Measurements from ENCODE around the gene ALDOC.

GRCh38 chr17:28598799-28599310 is 22.2 kb upstream of the ALDOC start, which contains the start of gene SPAG5:
- no peak for TF ChIP-seq EZH2phosphoT487 (IDR thresholded peaks at IDR 0.05; ENCODE audit: borderline replicate concordance)
- TF ChIP-seq, protein P1, sequence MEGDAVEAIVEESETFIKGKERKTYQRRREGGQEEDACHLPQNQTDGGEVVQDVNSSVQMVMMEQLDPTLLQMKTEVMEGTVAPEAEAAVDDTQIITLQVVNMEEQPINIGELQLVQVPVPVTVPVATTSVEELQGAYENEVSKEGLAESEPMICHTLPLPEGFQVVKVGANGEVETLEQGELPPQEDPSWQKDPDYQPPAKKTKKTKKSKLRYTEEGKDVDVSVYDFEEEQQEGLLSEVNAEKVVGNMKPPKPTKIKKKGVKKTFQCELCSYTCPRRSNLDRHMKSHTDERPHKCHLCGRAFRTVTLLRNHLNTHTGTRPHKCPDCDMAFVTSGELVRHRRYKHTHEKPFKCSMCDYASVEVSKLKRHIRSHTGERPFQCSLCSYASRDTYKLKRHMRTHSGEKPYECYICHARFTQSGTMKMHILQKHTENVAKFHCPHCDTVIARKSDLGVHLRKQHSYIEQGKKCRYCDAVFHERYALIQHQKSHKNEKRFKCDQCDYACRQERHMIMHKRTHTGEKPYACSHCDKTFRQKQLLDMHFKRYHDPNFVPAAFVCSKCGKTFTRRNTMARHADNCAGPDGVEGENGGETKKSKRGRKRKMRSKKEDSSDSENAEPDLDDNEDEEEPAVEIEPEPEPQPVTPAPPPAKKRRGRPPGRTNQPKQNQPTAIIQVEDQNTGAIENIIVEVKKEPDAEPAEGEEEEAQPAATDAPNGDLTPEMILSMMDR (conservative IDR thresholded peaks at IDR 0.05; ENCODE audit: low read length), result no peak

Measured in Loucy (cell line).